Hippocampal formation (tissue), 2 donors: ENCODE measurements around the gene CNN2.

Experiments
- DNase-seq, 2 donors: peaks; one replicate each; lab custom pipeline; 2025; lab: John Stamatoyannopoulos, UW

CNN2 gene

GRCh38 chr19:1065606-1066109, 39.2 kb downstream of the CNN2 start:
- DNase-seq = no peak

GRCh38 chr19:1066251-1066747, 39.9 kb downstream of the CNN2 start:
- no peak for DNase-seq

GRCh38 chr19:1066748-1067340, 40.4 kb downstream of the CNN2 start, which contains the start of gene ARHGAP45:
ARHGAP45 (plus strand) TSS chr19:1067167; CDS start chr19:1067406, 239 bp downstream.
- DNase-seq = no peak

GRCh38 chr19:1067341-1067957, 41.0 kb downstream of the CNN2 start:
- DNase-seq = no peak

- DNase-seq = peak in 1 of 2 donors; percentile 21
Observed at GRCh38 chr19:1068009-1069001, 41.9 kb downstream of the CNN2 start.

- DNase-seq = peak; percentile 13 to 16
Observed at GRCh38 chr19:1069009-1069779, 42.8 kb downstream of the CNN2 start.

- DNase-seq = no peak
Observed at GRCh38 chr19:1070576-1070930, 44.1 kb downstream of the CNN2 start.

- DNase-seq = no peak
Observed at GRCh38 chr19:1070931-1071791, 44.8 kb downstream of the CNN2 start.

- no peak for DNase-seq
Observed at GRCh38 chr19:1072371-1073015, 46.1 kb downstream of the CNN2 start.

GRCh38 chr19:1073063-1073955, 46.9 kb downstream of the CNN2 start:
- DNase-seq = no peak

GRCh38 chr19:1073956-1074517, 47.6 kb downstream of the CNN2 start:
- no peak for DNase-seq

GRCh38 chr19:1074544-1075283, 48.3 kb downstream of the CNN2 start:
- DNase-seq = peak in 1 of 2 donors; percentile 33

GRCh38 chr19:1076046-1076386, 49.6 kb downstream of the CNN2 start:
- no peak for DNase-seq

- DNase-seq = peak; percentile 2 to 18
Observed at GRCh38 chr19:1076951-1077350, 50.5 kb downstream of the CNN2 start.

GRCh38 chr19:1079566-1080111, 53.2 kb downstream of the CNN2 start:
- DNase-seq = no peak

GRCh38 chr19:1080360-1081161, 54.2 kb downstream of the CNN2 start:
- no peak for DNase-seq
